SK-N-MC (cell line): ENCODE measurements around the gene LHX3.

ENCODE experiments used
- EZH2 ChIP-seq: fragments of 200-600 bp; sonication (generic); IDR thresholded peaks from one replicate; pipeline ENCODE4 v1.6.1; 2017; ENCODE audit warnings: antibody characterized with exemption
- FOXP2 ChIP-seq: optimal IDR thresholded peaks from 2 replicates; pipeline ENCODE3; 2011; ENCODE audit warnings: mild to moderate bottlenecking, moderate library complexity; ENCODE audit not compliant: insufficient read depth; ENCODE audit errors: extremely low read length, control extremely low read depth
- POLR2AphosphoS5 ChIP-seq: IDR thresholded peaks from 2 replicates; pipeline ENCODE4 v1.6.1; 2012; ENCODE audit warnings: mild to moderate bottlenecking, low read depth, low read length, borderline replicate concordance

DNA sequence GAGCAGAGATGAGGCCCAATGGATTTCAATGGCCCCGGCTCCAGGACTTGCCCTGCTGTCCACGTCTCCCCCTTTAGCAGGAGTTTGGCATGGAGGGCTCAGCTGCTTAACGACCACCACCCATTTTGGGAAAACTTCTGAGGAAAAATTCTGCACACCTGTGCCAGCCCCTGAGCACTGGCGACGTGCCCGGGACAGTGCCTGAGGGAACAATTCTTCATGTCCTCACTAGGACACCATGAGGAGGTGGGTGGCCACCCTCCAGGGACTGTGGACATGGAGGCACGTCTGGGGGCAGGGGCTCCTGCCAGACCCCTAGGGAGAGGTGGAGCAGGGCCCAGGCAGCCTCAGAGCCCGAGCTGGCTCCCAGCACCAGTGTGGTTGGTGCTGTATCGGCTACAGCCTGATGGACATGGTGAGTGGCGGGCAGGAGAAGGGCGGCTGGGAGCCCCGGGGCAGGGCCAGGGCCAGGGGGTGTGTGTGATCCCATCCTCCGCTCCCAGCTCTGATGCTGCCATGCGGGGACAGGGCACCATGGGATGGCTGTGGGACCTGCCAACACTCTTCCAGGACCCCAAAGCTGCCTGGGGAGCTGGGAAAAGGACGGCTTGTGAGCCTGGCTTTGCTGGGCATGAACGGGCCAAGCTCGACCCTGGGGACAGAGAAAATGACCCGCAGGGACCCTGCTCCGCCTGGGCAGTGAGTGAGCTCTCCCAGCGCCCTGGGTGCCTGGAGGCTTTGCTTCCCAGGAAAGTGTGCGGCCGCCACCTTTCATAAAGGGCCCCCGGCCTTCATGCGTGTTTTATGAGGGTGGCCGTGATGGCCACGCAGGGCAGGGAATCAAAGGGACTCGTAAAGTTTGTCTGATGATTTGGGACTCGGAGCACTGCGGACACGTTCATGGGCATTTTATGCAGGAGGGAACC is 44.3 kb upstream of the LHX3 start:
- TF ChIP-seq EZH2: no peak
- no peak for TF ChIP-seq POLR2AphosphoS5
- no peak for TF ChIP-seq FOXP2
